Urinary bladder (tissue), 4 donors: Measurements from ENCODE around the gene CUL4A. TPM values are rescaled to one million over a fixed set of nuclear protein-coding genes. Genes with fewer than 3 reads are reported as not detected.
"Not testable (repeated sequence)": the region's sequence is repeated elsewhere in the genome, so short reads cannot be mapped to it uniquely, and the experiment has no call there.

ENCODE experiments used
- DNase-seq: peaks from one replicate; pipeline ENCODE4 v3.0.0-alpha.2; 2015; ENCODE audit errors: extremely low spot score
- H3K27ac ChIP-seq: one replicate; pipeline ENCODE4 v1.5.1; 2013; ENCODE audit warnings: low read depth, mild to moderate bottlenecking, moderate library complexity
- H3K36me3 ChIP-seq: one replicate; pipeline ENCODE4 v1.6.1; 2013; ENCODE audit warnings: mild to moderate bottlenecking, moderate library complexity; ENCODE audit not compliant: insufficient read depth
- H3K4me1 ChIP-seq: one replicate; pipeline ENCODE4 v1.6.1; 2013; ENCODE audit warnings: mild to moderate bottlenecking, moderate library complexity; ENCODE audit not compliant: insufficient read depth
- H3K4me3 ChIP-seq: one replicate; pipeline ENCODE4 v1.5.1; 2013; ENCODE audit warnings: low read depth, low read length
- WGBS: extraction: QIAGEN DNeasy Blood & Tissue Kit; methylation state at CpG from one replicate; pipeline ENCODE4 v1.1.7; 2013; 5-methylcytosine and 5-hydroxymethylcytosine counted together
- polyA plus RNA-seq: library from polyadenylated mRNA; stranded (reverse); fragments of 200-250 nt; gene quantifications from one replicate; pipeline ENCODE4 v1.2.3, GENCODE V29; 2013
- small RNA-seq: library from RNA; depleted of rRNA; stranded (forward); fragments of <200 nt; gene quantifications from one replicate; pipeline ENCODE3, GENCODE V24; 2014
- total RNA-seq: library from RNA; depleted of rRNA; stranded (reverse); fragments of >200 nt; gene quantifications from one replicate; pipeline ENCODE4 v1.2.3, GENCODE V29; 2014
- donor health status: healthy with polysubstance abuse.
- donor health status: healthy.

The CUL4A gene
- total and polyA plus RNA-seq, 2 donors: 44.2 to 83.0 TPM

- Histone ChIP-seq H3K27ac (no peak overlapping the region), H3K4me3 (no peak overlapping the region), H3K4me1 (no peaks in the 10 kb centered on the region), H3K36me3 (no peaks in the 10 kb centered on the region)
- WGBS: 86% methylated on average over 7 of the region's 7 CpGs
- no peak for DNase-seq
Measured at GRCh38 chr13:113304121-113304520, 94.7 kb downstream of the CUL4A start.

DNA sequence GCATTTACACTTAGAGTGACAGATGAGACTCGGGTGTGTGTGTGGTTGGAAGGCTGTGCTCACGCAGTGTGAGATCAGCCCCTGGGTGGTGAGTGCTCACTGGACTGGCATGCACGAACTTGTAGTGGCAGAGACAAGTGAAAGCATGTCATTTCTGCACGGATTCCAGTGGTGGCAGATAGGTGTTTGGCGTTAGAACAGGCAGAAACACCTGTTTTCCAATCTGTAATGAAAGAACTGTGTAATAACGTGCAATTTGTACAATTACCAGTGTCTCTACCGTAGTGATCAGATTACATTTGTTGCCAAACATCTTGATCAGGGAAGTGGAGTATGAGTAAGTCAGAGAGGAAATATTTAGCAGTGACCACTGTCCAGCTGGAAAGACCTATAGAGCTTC lies 95.8 kb downstream of the CUL4A start:
- H3K36me3 ChIP-seq: no peaks in the 10 kb centered on the region
- WGBS: 64% methylated on average over 7 of the region's 7 CpGs
- H3K4me3 ChIP-seq: no peak overlapping the region
- H3K27ac ChIP-seq: no peak overlapping the region
- H3K4me1 ChIP-seq: no peaks in the 10 kb centered on the region
- DNase-seq: no peak

DNA sequence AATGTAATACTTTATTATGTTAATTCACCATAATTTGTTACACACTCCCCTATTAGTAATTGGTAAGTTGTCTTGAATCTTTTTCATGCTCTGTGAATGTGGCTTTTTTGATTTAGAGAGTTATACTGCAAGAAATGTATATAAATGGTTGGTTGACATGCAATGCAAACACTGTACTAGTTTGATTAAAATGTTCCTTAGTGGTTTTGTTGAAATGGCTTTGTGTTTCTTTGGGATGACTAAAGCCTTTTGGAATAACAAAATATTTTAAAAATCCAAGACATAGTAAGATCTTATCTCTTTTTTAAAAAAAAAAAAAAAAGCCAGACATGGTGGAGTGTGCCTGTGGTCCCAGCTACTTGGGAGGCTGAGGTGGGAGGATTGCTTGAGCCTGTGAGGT lies 98.1 kb downstream of the CUL4A start:
- no peaks in the 10 kb centered on the region for H3K36me3 ChIP-seq
- H3K4me1 ChIP-seq: no peaks in the 10 kb centered on the region

DNA sequence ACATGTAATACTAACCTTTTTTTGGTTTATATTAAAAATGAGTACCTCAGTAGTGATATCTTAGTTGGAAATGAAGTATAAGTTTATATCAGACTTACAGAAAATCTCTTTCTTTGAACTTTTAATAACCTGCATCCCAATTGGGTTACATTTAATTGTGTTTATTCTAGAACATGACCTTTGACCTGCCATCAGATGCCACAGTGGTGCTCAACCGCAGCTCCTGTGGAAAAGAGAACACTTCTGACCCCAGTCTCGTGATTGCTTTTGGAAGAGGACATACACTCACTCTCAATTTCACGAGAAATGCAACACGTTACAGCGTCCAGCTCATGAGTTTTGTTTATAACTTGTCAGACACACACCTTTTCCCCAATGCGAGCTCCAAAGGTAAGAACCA lies 100.1 kb downstream of the CUL4A start:
- Histone ChIP-seq H3K4me1 (no peaks in the 10 kb centered on the region), H3K27ac (no peak overlapping the region), H3K4me3 (no peak overlapping the region), H3K36me3 (no peaks in the 10 kb centered on the region)
- WGBS: 85% methylated on average over 6 of the region's 6 CpGs
- no peak for DNase-seq

More for the DNA sequence above, 98.1 kb downstream of the CUL4A start:
- no peak overlapping the region for H3K27ac ChIP-seq
- DNase-seq: no peak
- H3K4me3 ChIP-seq: no peak overlapping the region

GRCh38 chr13:113314112-113314511 lies 104.7 kb downstream of the CUL4A start:
- H3K4me3 ChIP-seq, H3K36me3 ChIP-seq, DNase-seq, H3K27ac ChIP-seq, H3K4me1 ChIP-seq: not testable (repeated sequence)
- 96% methylated on average over 20 of the region's 20 CpGs for WGBS

DNA sequence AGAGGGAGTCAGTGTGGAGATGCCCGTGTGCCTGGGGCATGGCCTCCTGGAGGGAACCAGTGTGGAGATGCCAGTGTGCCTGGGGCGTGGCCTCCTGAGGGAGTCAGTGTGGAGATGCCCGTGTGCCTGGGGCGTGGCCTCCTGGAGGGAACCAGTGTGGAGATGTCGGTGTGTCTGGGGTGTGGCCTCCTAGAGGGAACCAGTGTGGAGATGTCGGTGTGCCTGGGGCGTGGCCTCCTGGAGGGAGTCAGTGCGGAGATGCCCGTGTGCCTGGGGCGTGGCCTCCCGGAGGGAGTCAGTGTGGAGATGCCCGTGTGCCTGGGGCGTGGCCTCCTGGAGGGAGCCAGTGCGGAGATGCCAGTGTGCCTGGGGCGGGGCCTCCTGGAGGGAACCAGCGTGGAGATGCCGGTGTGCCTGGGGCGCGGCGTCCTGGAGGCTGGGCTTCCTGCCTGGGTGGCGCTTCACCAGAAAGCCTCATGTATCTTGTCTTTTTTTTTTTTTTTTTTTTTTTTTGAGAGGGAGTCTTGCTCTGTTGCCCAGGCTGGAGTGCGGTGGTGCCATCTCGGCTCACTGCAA lies 105.6 kb downstream of the CUL4A start:
- WGBS: 94% methylated on average over 23 of the region's 23 CpGs
- H3K4me3 ChIP-seq, DNase-seq, H3K4me1 ChIP-seq, H3K36me3 ChIP-seq, H3K27ac ChIP-seq: not testable (repeated sequence)

DNA sequence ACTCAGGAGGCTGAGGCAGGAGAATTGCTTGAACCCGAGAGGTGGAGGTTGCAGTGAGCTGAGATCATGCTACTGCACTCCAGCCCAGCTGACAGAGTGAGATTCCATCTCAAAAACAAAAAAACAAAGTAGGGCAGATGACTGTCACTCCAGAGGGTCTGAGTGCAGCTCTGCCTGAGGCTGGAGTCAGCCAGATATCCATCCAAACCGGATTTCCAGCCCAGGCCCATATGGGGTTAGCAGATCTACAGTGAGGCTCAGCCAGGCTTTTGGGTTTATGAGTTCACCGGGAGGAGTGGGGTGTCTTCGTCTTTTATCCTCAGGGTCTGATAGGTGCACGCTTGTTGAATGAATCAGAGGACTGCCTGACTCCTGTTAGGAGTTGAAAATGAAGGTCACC lies 106.6 kb downstream of the CUL4A start:
- Histone ChIP-seq H3K4me3 (no peak overlapping the region), H3K36me3 (peaks cover 3% of the 10 kb centered on the region), H3K4me1 (no peaks in the 10 kb centered on the region), H3K27ac (no peak overlapping the region)
- WGBS: 85% methylated on average over 5 of the region's 5 CpGs
- no peak for DNase-seq

Small RNAs within 50 kb of the gene (small RNA-seq; reads per million reads assigned to genes)
- gene AL137002.1 (not detected), gene MIR8075 (not detected)

Other genes with a start within 250 kb of the CUL4A start
- 15.3 TPM for gene MCF2L, start 240.4 kb upstream of the CUL4A start, total RNA-seq
- 31.7 TPM for gene MCF2L, start 240.4 kb upstream of the CUL4A start, polyA plus RNA-seq
- gene F7, start 103.8 kb upstream of the CUL4A start, total RNA-seq: 0.63 TPM
- gene F7, start 103.8 kb upstream of the CUL4A start, polyA plus RNA-seq: 0.30 TPM
- 27.6 TPM for gene F10, start 86.8 kb upstream of the CUL4A start, total RNA-seq
- gene F10, start 86.8 kb upstream of the CUL4A start, polyA plus RNA-seq: 26.7 TPM
- gene PROZ, start 51.0 kb upstream of the CUL4A start, total RNA-seq: not detected
- not detected for gene PROZ, start 51.0 kb upstream of the CUL4A start, polyA plus RNA-seq
- gene PCID2, start 944 bp upstream of the CUL4A start, total RNA-seq: 70.4 TPM
- gene PCID2, start 944 bp upstream of the CUL4A start, polyA plus RNA-seq: 39.9 TPM
- 75.2 TPM for gene LAMP1, start 87.6 kb downstream of the CUL4A start, total RNA-seq
- gene LAMP1, start 87.6 kb downstream of the CUL4A start, polyA plus RNA-seq: 158 TPM
- gene GRTP1, start 154.5 kb downstream of the CUL4A start, total RNA-seq: 3.9 TPM
- gene GRTP1, start 154.5 kb downstream of the CUL4A start, polyA plus RNA-seq: 8.4 TPM
- gene ADPRHL1, start 243.9 kb downstream of the CUL4A start, total RNA-seq: 6.0 TPM
- 2.6 TPM for gene ADPRHL1, start 243.9 kb downstream of the CUL4A start, polyA plus RNA-seq